GM23338 (cell line): ENCODE measurements around the gene SLC30A10. TPM values are rescaled to one million over a fixed set of nuclear protein-coding genes. Genes with fewer than 3 reads are reported as not detected.

Experiments
- ATAC-seq: fragments of 200-7000 bp; cut with Tn5 transposase; 3 replicates; pipeline ENCODE4 v1.9.1; 2020
- DNase-seq: peaks from one replicate; pipeline ENCODE4 v3.0.0-alpha.2; 2015; ENCODE audit warnings: low spot score
- H2AFZ ChIP-seq: fragments of 200-600 bp; sonication (generic); 2 replicates; pipeline ENCODE4 v1.8.0; 2016; ENCODE audit warnings: antibody characterized with exemption, mild to moderate bottlenecking, moderate library complexity
- H3F3A ChIP-seq: fragments of 200-600 bp; sonication (generic); replicated peaks from 2 replicates; pipeline ENCODE4 v1.8.0; 2017; ENCODE audit warnings: antibody characterized with exemption, mixed run types, low read depth
- H3K27ac ChIP-seq: fragments of 200-600 bp; sonication (generic); 2 replicates; pipeline ENCODE4 v1.6.1; 2016; ENCODE audit warnings: low read depth
- H3K27me3 ChIP-seq: fragments of 200-600 bp; sonication (generic); 2 replicates; pipeline ENCODE4 v1.8.0; 2016; ENCODE audit warnings: mild to moderate bottlenecking, mixed run types, moderate library complexity; ENCODE audit not compliant: insufficient read depth
- H3K36me3 ChIP-seq: fragments of 200-600 bp; sonication (generic); 2 replicates; pipeline ENCODE4 v1.8.0; 2016; ENCODE audit warnings: mild to moderate bottlenecking; ENCODE audit not compliant: insufficient read depth
- H3K4me1 ChIP-seq: fragments of 200-600 bp; sonication (generic); 2 replicates; pipeline ENCODE4 v1.8.0; 2016; ENCODE audit warnings: mild to moderate bottlenecking, moderate library complexity; ENCODE audit not compliant: insufficient read depth
- H3K4me2 ChIP-seq: fragments of 200-600 bp; sonication (generic); 2 replicates; pipeline ENCODE4 v1.7.1; 2017; ENCODE audit warnings: mixed run types
- H3K4me3 ChIP-seq: fragments of 200-600 bp; sonication (generic); 2 replicates; pipeline ENCODE4 v1.6.1; 2016; ENCODE audit warnings: mixed run types
- H3K79me2 ChIP-seq: fragments of 200-600 bp; sonication (generic); replicated peaks from 2 replicates; pipeline ENCODE4 v1.8.0; 2017; ENCODE audit warnings: mild to moderate bottlenecking; ENCODE audit not compliant: insufficient read depth
- H3K9me2 ChIP-seq: fragments of 200-600 bp; sonication (generic); 2 replicates; pipeline ENCODE4 v1.8.0; 2017; ENCODE audit not compliant: insufficient read depth
- H4K20me1 ChIP-seq: fragments of 200-600 bp; sonication (generic); replicated peaks from 2 replicates; pipeline ENCODE4 v1.8.0; 2017; ENCODE audit warnings: mild to moderate bottlenecking; ENCODE audit not compliant: insufficient read depth
- H3K27ac Mint-ChIP-seq: 2 replicates; pipeline ENCODE4 v1.8.0; 2020; ENCODE audit warnings: inconsistent platforms, mild to moderate bottlenecking, moderate library complexity, mixed read lengths
- H3K27me3 Mint-ChIP-seq: 3 replicates; pipeline ENCODE4 v1.8.0; 2022; ENCODE audit warnings: low read depth, mild to moderate bottlenecking, moderate library complexity, mixed read lengths, inconsistent platforms; ENCODE audit not compliant: insufficient read depth, poor library complexity
- H3K36me3 Mint-ChIP-seq: 3 replicates; pipeline ENCODE4 v1.8.0; 2021; ENCODE audit warnings: low read depth, mild to moderate bottlenecking, inconsistent platforms, moderate library complexity, mixed read lengths
- H3K4me1 Mint-ChIP-seq: 3 replicates; pipeline ENCODE4 v1.8.0; 2020; ENCODE audit warnings: mild to moderate bottlenecking, inconsistent platforms, mixed read lengths
- H3K4me3 Mint-ChIP-seq: 3 replicates; pipeline ENCODE4 v1.8.0; 2021; ENCODE audit warnings: moderate library complexity, mild to moderate bottlenecking, inconsistent platforms, mixed read lengths
- H3K9me3 Mint-ChIP-seq: 3 replicates; pipeline ENCODE4 v1.8.0; 2020; ENCODE audit warnings: moderate library complexity, mild to moderate bottlenecking, inconsistent platforms, mixed read lengths
- EZH2 ChIP-seq: fragments of 200-600 bp; sonication (generic); IDR thresholded peaks from one replicate; pipeline ENCODE4 v1.8.0; 2017; ENCODE audit warnings: antibody characterized with exemption, mild to moderate bottlenecking, low read depth; ENCODE audit not compliant: unreplicated experiment
- EZH2phosphoT487 ChIP-seq: fragments of 200-600 bp; sonication (generic); IDR thresholded peaks from one replicate; pipeline ENCODE4 v1.8.1; 2018; ENCODE audit warnings: antibody characterized with exemption; ENCODE audit not compliant: unreplicated experiment
- JUNB ChIP-seq: IDR thresholded peaks from one replicate; pipeline ENCODE4 v1.6.1; 2016; ENCODE audit warnings: antibody characterized with exemption; ENCODE audit not compliant: unreplicated experiment
- POLR2AphosphoS5 ChIP-seq: IDR thresholded peaks from 2 replicates; pipeline ENCODE4 v1.6.1; 2016; ENCODE audit warnings: antibody characterized with exemption, low read depth
- STAT1 ChIP-seq: IDR thresholded peaks from one replicate; pipeline ENCODE4 v1.6.1; 2016; ENCODE audit warnings: antibody characterized with exemption; ENCODE audit not compliant: unreplicated experiment
- ZNF114 ChIP-seq: fragments of 250-450 bp; sonication (Bioruptor Pico); IDR thresholded peaks from 2 replicates; pipeline ENCODE4 v1.5.0; 2020; ENCODE audit warnings: mild to moderate bottlenecking, moderate library complexity
- ZNF462 ChIP-seq: fragments of 250-450 bp; sonication (Bioruptor Pico); IDR thresholded peaks from 2 replicates; pipeline ENCODE4 v1.5.0; 2020; ENCODE audit warnings: mild to moderate bottlenecking, moderate library complexity
- polyA plus RNA-seq: library from polyadenylated mRNA; unstranded; fragments of >200 nt; fragmentation: Nextera tagmentation; extraction: Ambion mirVana; gene quantifications from 2 replicates; pipeline ENCODE4 v1.2.1, GENCODE V29; 2016
- total RNA-seq: library from RNA; depleted of rRNA; stranded (reverse); fragments of >200 nt; shearing (Covaris generic); gene quantifications from 2 replicates; pipeline ENCODE4 v1.2.3, GENCODE V29; 2014

The SLC30A10 gene
- total and polyA plus RNA-seq, 2 experiments from 2014 or later = 0.47 to 1.1 TPM

DNA sequence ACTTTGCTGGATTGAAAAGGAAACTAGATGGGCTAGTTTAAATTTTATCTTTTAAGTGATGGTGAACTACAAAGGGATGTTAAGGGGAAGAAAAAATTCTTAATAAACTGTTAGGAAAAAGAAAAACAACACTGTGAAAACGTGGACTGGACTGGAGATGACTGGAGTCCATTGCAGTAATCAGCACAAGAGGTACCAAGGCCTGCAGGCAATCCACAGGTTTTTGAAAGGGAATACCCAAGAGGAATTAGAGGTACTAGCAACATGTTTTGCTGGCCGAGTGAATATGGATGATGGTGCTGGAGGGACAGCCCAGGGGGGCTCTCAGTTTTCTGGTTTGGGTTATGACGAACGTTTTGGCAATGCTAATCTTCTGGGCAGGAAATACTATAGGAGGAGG is 39.0 kb upstream of the SLC30A10 start (continued):
- TF ChIP-seq ZNF462 (CRISPR knock-in tag) = no peak
- no peak for TF ChIP-seq EZH2

DNA sequence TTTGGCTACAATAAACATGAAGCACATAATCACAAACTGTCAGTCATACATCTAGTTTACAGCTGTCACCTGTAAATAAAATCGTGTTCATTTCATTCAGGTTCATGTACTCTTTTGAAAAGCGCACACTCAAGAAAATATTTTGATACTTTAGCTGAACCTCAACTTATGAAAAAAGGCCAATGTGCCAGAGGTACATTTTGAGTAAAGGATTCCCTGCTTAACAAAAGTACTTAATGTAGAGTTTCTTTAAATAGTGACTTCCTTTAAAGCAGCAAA is 37.7 kb upstream of the SLC30A10 start:
- peaks cover 7% of the 10 kb centered on the region for H3K9me2 ChIP-seq
- H2AFZ ChIP-seq = no peak overlapping the region

More for the DNA sequence above, 37.7 kb upstream of the SLC30A10 start:
- no peaks in the 10 kb centered on the region for H3F3A ChIP-seq
- Mint-ChIP-seq H3K27ac (no peak overlapping the region), H3K36me3 (peaks cover 23% of the 10 kb centered on the region; the same call in 2 of the 3 replicates), H3K9me3 (no peaks in the 10 kb centered on the region), H3K27me3 (peaks cover 1% of the 10 kb centered on the region), H3K4me3 (no peak overlapping the region), H3K4me1 (peaks cover 3% of the 10 kb centered on the region; the same call in 1 of the 3 replicates)
- no peaks in the 10 kb centered on the region for H3K79me2 ChIP-seq
- ATAC-seq (no peak), DNase-seq (no peak)
- no peaks in the 10 kb centered on the region for H4K20me1 ChIP-seq
- no peak overlapping the region for H3K4me2 ChIP-seq
- no peak overlapping the region for H3K4me3 ChIP-seq
- 0 out of 2 replicates have a peak, but pooled peaks cover 10% of the 10 kb centered on the region for H3K36me3 ChIP-seq
- H3K27me3 ChIP-seq = no peaks in the 10 kb centered on the region
- no peaks in the 10 kb centered on the region; the same call in 1 of the 2 replicates for H3K4me1 ChIP-seq
- no peak for TF ChIP-seq STAT1
- no peak for TF ChIP-seq POLR2AphosphoS5
- no peak for TF ChIP-seq EZH2phosphoT487
- TF ChIP-seq JUNB = no peak
- no peak for TF ChIP-seq ZNF114 (CRISPR knock-in tag)
- no peak overlapping the region for H3K27ac ChIP-seq
